Uterus (tissue), 2 donors: ENCODE measurements around the gene FNBP1.
"Not testable (repeated sequence)": the region's sequence is repeated elsewhere in the genome, so short reads cannot be mapped to it uniquely, and the experiment has no call there.

Experiments used
- CTCF ChIP-seq, 4 experiments: fragments of 200-600 bp in 2 of 4; fragments of 450-650 bp in 2 of 4; sonication (generic) in 2 of 4; IDR thresholded peaks; one replicate each; pipeline ENCODE4 v1.5.1; 2016 to 2019; ENCODE audit warnings: antibody characterized with exemption in 4 of 4, mild to moderate bottlenecking in 2 of 4, moderate library complexity in 1 of 4
- POLR2A ChIP-seq, 2 donors: fragments of 450-650 bp; IDR thresholded peaks; one replicate each; pipeline ENCODE4 v1.6.1; 2016; ENCODE audit warnings: antibody characterized with exemption in 2 of 2, mild to moderate bottlenecking in 1 of 2, moderate library complexity in 1 of 2

- not testable (repeated sequence) for TF ChIP-seq POLR2A, CTCF (IDR thresholded peaks at IDR 0.05)
Measured at GRCh38 chr9:130021842-130022241, 21.1 kb downstream of the FNBP1 start.
